Choroid plexus epithelial cell (primary cell): ENCODE measurements around the gene PLA2G2E.
A peak's percentile ranks its signal among the peaks of the same experiment; 100 is the strongest.

Experiments
- DNase-seq: peaks from one replicate; pipeline ENCODE4 v3.0.0-alpha.2; 2010; ENCODE audit warnings: low read depth
- H3K4me3 ChIP-seq: 2 replicates; pipeline ENCODE4 v1.5.1; 2011; ENCODE audit warnings: low read depth, mild to moderate bottlenecking, control low read depth, low read length, moderate library complexity
- CTCF ChIP-seq: conservative IDR thresholded peaks from 2 replicates; pipeline ENCODE4 v1.5.1; 2011; ENCODE audit warnings: low read depth, mild to moderate bottlenecking, control low read depth, inconsistent platforms, low read length, moderate library complexity

PLA2G2E gene

DNA sequence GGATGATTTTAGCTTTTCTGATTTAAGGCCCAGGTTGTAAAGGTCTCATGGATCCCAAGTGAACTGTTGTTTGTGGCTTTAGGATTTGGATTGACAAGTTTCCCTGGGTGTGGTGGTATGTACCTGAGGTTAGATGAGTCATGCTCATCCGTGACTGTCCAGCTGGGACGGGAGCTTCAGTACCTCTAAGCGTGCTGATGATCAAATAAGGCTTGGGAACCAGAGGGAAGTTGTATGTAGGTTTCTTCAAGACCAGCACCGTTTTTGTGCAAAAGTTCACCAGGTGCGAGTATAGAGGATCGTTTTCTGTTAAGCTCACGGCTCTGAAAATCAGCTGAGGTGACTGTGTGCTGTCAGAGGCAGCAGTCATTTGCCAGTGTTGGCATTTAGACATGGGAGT is 19.8 kb downstream of the PLA2G2E start:
- no peak for TF ChIP-seq CTCF
- H3K4me3 ChIP-seq = no peak overlapping the region
- DNase-seq = no peak

DNA sequence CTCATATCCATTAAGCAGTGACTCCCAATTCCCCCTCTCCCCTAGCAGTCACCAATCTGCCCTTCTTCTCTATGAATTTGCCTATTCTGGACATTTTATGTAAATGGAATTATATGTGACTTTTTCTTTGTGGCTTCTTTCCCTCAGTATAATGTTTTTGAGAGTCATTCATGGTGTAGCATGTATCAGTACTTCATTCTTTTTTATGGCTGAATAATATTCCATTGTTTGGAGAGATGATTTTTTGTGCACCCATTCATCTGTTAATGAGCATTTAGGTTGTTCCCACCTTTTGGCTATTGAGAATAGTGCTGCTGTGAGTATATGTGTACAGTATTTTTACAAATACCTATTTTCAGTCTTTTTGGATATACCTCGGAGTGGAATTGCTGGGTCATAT is 21.8 kb downstream of the PLA2G2E start:
- no peak overlapping the region for H3K4me3 ChIP-seq
- no peak for TF ChIP-seq CTCF
- DNase-seq = no peak

- H3K4me3 ChIP-seq = no peak overlapping the region
- no peak for DNase-seq
- TF ChIP-seq CTCF = no peak
Measured at GRCh38 chr1:19894218-19894617, 29.2 kb downstream of the PLA2G2E start.

GRCh38 chr1:19893687-19894086 is 29.7 kb downstream of the PLA2G2E start:
- no peak for DNase-seq
- no peak for TF ChIP-seq CTCF
- no peak overlapping the region for H3K4me3 ChIP-seq

- TF ChIP-seq CTCF = peak; percentile 18
- peak; percentile 51 for DNase-seq
- H3K4me3 ChIP-seq = no peak overlapping the region
Measured at GRCh38 chr1:19892628-19893168, 30.7 kb downstream of the PLA2G2E start.

DNA sequence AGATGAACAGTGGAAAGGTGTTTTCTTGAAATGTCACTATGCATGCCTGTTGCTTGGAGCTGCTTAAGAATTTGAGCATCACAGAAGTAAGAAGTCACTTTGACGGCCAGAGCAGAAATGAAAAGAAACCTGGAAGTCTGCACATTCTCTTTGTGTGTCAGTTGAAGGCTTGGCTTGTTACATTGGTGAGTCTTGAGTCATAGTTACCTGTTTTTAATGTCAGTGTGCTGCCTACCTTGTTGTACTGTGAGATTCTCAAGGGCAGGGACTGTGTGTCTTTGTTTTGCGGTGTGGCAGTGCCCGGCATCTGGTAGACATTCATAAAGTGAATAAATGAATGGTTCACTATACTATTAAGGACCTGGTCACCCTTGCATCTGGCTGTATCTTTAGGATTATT is 31.3 kb downstream of the PLA2G2E start:
- no peak overlapping the region for H3K4me3 ChIP-seq
- TF ChIP-seq CTCF = no peak

GRCh38 chr1:19889656-19890055 is 33.8 kb downstream of the PLA2G2E start:
- H3K4me3 ChIP-seq = no peak overlapping the region
- no peak for TF ChIP-seq CTCF
- DNase-seq = no peak

More for the DNA sequence above, 31.3 kb downstream of the PLA2G2E start:
- no peak for DNase-seq
